Measurements from ENCODE around the gene EIPR1. TPM values are rescaled to one million over a fixed set of nuclear protein-coding genes. Genes with fewer than 3 reads are reported as not detected.

Gene EIPR1
- total RNA-seq, 1 experiment from 2014 or later, result 63.6 TPM

DNA sequence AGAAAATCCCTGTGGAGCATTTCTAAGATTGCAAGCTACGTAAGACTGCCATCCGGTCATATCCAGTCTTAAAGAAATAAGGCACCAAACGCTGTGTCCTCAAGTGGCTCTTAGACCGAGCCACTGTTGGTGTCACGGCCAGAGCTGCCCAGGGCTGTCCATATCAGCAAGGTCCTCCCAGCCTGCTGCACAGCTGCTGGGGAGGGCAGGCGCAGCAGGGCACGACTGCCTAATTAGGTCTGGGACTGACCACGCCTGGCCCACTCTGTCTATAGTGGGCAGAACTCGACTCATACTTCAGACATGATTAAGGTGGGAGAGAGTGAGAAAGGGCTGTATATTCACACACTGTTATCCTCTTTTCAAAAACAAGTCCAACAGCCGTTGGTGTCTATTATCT is 39.3 kb downstream of the EIPR1 start:
- H3K4me3 ChIP-seq, result no peak overlapping the region
- no peak overlapping the region for H3K27ac ChIP-seq
- no peaks in the 10 kb centered on the region for H3K27me3 ChIP-seq (replicated peaks)
- no peak for DNase-seq (ENCODE audit: low read depth in 1 of 2, low spot score in 2 of 2)
- H3K4me1 ChIP-seq (replicated peaks), result no peaks in the 10 kb centered on the region
- H3K36me3 ChIP-seq, result no peaks in the 10 kb centered on the region; the same call in 1 of the 2 replicates
- H3K9me3 ChIP-seq (replicated peaks), result no peaks in the 10 kb centered on the region

DNA sequence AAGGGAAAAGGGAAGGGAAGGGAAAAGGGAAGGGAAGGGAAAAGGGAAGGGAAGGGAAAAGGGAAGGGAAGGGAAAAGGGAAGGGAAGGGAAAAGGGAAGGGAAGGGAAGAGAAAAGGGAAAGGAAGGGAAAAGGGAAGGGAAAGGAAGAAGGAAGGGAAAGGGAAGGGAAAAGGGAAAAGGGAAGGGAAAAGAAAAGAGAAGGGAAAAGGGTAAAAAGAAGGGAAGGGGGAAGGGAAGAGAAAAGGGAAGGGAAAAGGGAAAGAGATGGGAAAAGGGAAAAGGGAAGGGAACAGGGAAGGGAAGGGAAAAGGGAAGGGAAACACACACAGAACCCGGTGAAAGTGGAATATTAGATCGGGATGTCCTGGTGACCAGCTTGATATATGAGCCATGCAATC is 40.8 kb downstream of the EIPR1 start:
- H3K4me3 ChIP-seq, result no peak overlapping the region
- H3K27me3 ChIP-seq (replicated peaks), result no peaks in the 10 kb centered on the region
- no peaks in the 10 kb centered on the region for H3K9me3 ChIP-seq (replicated peaks)
- H3K27ac ChIP-seq, result no peak overlapping the region
- no peak for DNase-seq (ENCODE audit: low read depth in 1 of 2, low spot score in 2 of 2)
- peaks cover 3% of the 10 kb centered on the region; the same call in 1 of the 2 replicates for H3K36me3 ChIP-seq
- H3K4me1 ChIP-seq (replicated peaks), result no peaks in the 10 kb centered on the region

DNA sequence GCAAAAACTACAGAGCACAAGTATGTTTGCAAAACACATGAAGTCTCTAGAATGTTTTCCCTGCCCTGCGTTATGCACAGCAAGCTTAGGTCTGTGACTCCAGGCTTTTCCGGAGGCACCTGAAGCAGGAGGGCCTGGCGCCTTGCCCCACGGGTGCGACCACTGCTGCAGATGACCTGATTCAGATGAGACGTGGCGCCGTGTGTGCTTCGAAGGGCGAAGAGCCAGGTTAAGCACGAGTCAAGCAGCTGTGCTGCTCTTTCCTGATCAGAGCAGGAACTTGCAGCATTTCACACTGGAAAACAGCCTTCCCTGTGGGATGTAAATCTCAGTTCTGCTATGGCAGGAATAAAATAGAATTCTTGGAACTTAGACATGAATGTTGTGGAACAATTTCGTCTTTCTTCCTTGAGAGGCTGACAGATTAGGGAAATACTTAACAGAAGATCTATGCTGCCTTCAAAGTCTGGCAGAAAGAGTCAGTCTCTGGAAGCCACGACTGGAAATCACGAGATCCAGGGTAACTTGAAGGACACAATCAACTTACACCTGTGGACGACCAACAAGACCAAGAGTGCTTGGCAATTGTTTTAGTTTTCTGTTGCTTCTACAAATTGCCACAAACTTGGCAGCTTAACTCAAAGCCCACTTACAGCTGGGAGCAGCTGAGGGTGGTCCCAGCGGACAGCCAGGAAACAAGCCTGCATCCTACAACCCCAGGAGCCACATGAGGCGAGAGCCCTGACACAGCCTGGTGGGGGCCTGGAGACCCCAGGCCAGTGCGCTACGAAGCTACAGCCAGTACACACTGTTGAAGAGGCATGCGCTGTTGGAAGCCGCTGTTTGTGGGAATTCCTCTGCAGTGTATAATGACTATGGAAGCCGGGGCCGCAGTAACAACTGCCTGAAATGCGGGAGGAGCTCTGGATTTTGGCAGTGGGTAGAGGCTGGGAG is 42.9 kb downstream of the EIPR1 start:
- no peaks in the 10 kb centered on the region for H3K9me3 ChIP-seq (replicated peaks)
- peaks cover 8% of the 10 kb centered on the region for H3K36me3 ChIP-seq
- H3K4me1 ChIP-seq (replicated peaks), result no peaks in the 10 kb centered on the region
- no peaks in the 10 kb centered on the region for H3K27me3 ChIP-seq (replicated peaks)
- no peak overlapping the region for H3K27ac ChIP-seq
- no peak for DNase-seq (ENCODE audit: low read depth in 1 of 2, low spot score in 2 of 2)
- no peak overlapping the region for H3K4me3 ChIP-seq

DNA sequence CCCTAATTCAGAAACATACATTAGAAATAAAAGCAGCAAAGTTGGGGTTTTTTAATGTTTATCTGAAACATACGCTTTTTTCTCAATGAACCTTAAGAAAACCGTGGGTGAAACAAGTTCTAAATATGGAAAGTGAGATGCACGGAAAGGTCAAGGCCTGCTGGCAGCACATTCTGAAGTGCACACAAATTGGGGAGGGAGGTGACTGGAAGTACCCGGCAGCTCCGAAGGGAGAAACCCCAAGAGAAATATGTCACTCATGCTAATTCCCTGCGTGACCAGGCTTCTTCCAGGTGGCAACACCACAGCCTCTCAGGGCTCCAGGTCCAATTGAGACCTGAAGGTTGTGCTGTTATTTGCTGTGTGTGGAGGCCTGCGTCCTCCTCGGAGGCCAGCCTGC is 45.5 kb downstream of the EIPR1 start:
- no peaks in the 10 kb centered on the region for H3K4me1 ChIP-seq (replicated peaks)
- H3K27ac ChIP-seq, result no peak overlapping the region
- no peaks in the 10 kb centered on the region for H3K27me3 ChIP-seq (replicated peaks)
- no peak overlapping the region for H3K4me3 ChIP-seq
- no peaks in the 10 kb centered on the region for H3K9me3 ChIP-seq (replicated peaks)
- peaks cover 8% of the 10 kb centered on the region for H3K36me3 ChIP-seq
- DNase-seq (ENCODE audit: low read depth in 1 of 2, low spot score in 2 of 2), result no peak

DNA sequence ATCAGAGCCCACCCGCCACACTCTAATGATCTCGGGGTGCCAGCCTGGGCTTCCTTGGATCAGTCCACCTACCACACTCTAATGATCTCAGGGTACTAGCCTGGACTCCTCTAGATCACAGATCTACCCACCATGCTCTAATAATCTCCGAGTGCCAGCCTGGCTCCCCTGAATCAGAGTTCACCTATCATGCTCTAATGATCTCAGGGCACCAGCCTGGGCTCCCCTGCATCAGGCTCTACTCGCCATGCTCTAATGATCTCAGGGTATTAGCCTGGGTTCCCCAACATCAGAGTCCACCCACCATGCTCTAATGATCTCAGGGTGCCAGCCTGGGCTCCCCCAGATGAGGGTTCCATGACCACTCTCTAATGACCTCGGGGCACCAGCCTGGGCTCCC is 48.1 kb downstream of the EIPR1 start:
- Histone ChIP-seq H3K4me3 (no peak overlapping the region), H3K9me3 (replicated peaks) (no peaks in the 10 kb centered on the region), H3K27me3 (replicated peaks) (no peaks in the 10 kb centered on the region), H3K4me1 (replicated peaks) (no peaks in the 10 kb centered on the region), H3K36me3 (peaks cover 8% of the 10 kb centered on the region), H3K27ac (no peak overlapping the region)
- DNase-seq (ENCODE audit: low read depth in 1 of 2, low spot score in 2 of 2), result no peak

DNA sequence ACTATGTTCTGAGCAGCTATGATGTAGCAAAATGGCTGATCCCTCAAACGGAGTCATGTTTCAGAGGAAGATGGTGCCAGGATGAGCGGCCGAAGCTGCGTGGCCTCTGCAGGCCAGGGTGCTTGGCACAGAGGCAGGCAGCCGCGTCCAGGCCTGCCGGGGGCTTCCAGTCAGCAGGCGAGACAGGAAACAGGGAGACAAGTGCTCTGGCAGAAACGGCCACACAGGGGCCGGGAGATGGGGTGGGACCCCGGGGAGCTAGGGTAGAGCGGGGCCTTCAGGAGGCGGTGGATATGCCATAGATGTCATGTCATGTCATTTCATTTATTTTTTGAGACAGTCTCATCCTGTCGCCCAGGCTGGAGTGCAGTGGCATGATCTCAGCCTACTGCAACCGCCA is 50.7 kb downstream of the EIPR1 start:
- peaks cover 6% of the 10 kb centered on the region; the same call in 1 of the 2 replicates for H3K36me3 ChIP-seq
- no peaks in the 10 kb centered on the region for H3K4me1 ChIP-seq (replicated peaks)
- H3K27me3 ChIP-seq (replicated peaks), result no peaks in the 10 kb centered on the region
- no peaks in the 10 kb centered on the region for H3K9me3 ChIP-seq (replicated peaks)
- H3K4me3 ChIP-seq, result no peak overlapping the region
- H3K27ac ChIP-seq, result no peak overlapping the region
- no peak for DNase-seq (ENCODE audit: low read depth in 1 of 2, low spot score in 2 of 2)

DNA sequence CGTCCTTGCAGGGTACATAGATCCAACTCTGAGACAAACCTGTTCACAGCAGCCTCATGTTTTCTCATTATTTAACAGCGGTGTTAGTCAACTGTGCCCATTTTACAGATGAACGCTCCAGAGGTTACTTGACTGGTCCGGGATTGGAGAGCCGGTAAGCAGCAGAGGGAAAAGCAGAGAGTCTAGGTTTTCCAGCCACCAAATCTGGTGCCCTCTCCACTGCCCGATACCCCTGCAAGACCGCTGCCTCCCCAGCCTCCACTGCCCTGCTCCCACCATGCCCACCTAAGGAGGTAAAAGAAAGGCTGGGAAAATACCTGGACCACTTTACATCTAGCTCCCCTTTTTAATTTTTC is 51.5 kb downstream of the EIPR1 start:
- H3K4me1 ChIP-seq (replicated peaks), result no peaks in the 10 kb centered on the region
- no peaks in the 10 kb centered on the region for H3K9me3 ChIP-seq (replicated peaks)
- peaks cover 6% of the 10 kb centered on the region; the same call in 1 of the 2 replicates for H3K36me3 ChIP-seq
- no peak for DNase-seq (ENCODE audit: low read depth in 1 of 2, low spot score in 2 of 2)
- H3K27ac ChIP-seq, result no peak overlapping the region
- no peaks in the 10 kb centered on the region for H3K27me3 ChIP-seq (replicated peaks)
- H3K4me3 ChIP-seq, result no peak overlapping the region

DNA sequence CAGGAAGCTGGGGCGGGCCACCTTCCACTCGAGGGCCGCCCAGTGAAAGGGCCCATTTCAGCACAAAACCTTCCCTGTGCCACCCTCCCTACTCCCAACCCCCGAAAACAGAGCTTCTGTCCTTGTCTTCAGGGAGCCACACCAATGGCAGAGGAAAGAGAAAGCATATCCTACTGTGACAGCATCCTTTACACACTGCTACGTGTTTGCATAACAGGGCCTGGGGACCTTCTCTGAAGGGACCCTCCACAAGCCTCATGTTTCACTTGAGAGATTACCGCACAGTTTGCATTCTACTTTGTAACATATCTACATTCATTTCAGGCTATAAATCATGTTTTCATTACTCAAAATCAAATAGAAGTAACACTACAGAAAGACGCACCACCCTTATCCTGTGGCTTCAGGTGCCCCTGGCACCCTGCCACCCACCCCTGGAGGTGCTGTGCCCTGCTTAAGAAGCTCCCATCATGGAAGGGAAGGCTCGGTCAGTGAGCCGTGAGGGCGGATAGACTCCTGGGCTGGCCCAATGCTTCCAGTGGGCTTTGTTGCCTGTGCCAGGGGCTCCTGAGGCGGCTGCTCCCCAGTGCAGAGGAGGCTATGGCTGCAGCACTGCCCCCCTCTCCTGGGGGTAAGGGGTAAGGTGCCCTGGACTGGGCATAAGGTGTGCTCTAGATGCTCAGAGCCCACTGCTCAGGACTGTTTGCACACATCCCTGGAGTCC is 52.0 kb downstream of the EIPR1 start:
- no peaks in the 10 kb centered on the region for H3K4me1 ChIP-seq (replicated peaks)
- peaks cover 4% of the 10 kb centered on the region; the same call in 1 of the 2 replicates for H3K36me3 ChIP-seq
- no peaks in the 10 kb centered on the region for H3K27me3 ChIP-seq (replicated peaks)
- DNase-seq (ENCODE audit: low read depth in 1 of 2, low spot score in 2 of 2), result no peak
- no peak overlapping the region for H3K27ac ChIP-seq
- H3K4me3 ChIP-seq, result no peak overlapping the region
- no peaks in the 10 kb centered on the region for H3K9me3 ChIP-seq (replicated peaks)

DNA sequence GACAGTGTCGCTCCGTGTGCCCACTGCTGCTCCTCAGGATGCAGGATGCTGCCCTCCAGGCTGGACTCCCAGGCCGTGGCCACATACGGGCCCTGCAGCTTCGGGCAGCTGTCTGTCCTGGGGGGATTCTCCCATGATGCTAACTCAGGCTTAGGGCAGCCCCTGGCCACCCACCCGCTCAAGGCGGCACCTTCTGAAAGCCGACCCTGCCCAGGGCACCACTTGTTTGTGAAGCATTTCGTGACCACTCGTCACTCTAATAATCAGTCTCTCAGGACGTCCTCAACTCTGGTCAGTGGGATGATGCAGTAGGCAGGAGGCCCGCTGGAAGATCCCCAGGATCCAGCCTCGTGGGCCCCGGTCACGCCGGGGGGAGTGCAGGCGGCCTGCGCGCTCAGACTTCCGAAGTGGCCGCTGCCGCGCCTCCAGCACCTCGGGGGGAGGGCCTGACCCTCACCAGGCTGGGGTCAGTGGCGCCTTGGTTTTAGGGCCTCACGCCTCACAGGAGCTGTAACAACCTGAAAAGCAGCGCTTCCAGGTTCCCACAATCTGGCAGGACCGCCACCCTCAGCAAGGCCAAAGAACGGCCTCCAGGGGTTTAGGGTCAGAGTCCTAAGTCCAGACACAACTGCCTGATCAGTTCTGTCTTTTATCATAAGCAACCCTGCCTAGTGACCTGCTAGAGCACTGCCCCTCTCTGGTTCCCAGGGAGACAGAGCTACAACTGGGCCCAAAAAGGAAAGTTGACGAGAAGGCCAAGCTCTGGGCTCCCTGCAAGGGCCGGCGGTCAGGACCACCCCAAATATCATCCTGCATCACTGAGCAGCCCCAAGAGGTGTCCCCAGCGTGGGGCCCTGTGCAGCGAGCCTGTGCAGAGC is 53.0 kb downstream of the EIPR1 start:
- H3K27me3 ChIP-seq (replicated peaks), result no peaks in the 10 kb centered on the region

DNA sequence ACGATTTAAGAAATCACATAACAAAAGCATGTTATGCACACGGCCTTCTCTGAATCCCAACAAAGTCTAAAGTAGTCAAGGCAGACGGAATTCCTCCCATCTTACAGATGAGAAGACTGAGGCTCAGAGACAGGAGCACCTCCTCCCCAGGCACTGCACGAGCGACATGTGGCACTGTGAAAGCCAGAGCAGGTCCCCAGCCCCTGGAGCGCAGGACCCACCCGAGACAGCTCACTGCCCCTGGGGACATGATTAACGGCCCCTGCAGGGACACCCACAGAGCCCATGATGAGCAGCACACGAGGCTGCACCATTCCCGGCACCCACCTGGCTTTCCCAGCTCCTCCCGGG is 53.6 kb downstream of the EIPR1 start:
- Histone ChIP-seq H3K27me3 (replicated peaks) (no peaks in the 10 kb centered on the region), H3K4me3 (no peak overlapping the region), H3K36me3 (no peaks in the 10 kb centered on the region), H3K4me1 (replicated peaks) (no peaks in the 10 kb centered on the region), H3K9me3 (replicated peaks) (no peaks in the 10 kb centered on the region), H3K27ac (no peak overlapping the region)
- DNase-seq (ENCODE audit: low read depth in 1 of 2, low spot score in 2 of 2), result no peak

More for the DNA sequence above, 53.0 kb downstream of the EIPR1 start:
- H3K4me1 ChIP-seq (replicated peaks), result no peaks in the 10 kb centered on the region
- H3K4me3 ChIP-seq, result no peak overlapping the region
- no peaks in the 10 kb centered on the region for H3K36me3 ChIP-seq
- H3K27ac ChIP-seq, result no peak overlapping the region
- no peaks in the 10 kb centered on the region for H3K9me3 ChIP-seq (replicated peaks)
- DNase-seq (ENCODE audit: low read depth in 1 of 2, low spot score in 2 of 2), result no peak

DNA sequence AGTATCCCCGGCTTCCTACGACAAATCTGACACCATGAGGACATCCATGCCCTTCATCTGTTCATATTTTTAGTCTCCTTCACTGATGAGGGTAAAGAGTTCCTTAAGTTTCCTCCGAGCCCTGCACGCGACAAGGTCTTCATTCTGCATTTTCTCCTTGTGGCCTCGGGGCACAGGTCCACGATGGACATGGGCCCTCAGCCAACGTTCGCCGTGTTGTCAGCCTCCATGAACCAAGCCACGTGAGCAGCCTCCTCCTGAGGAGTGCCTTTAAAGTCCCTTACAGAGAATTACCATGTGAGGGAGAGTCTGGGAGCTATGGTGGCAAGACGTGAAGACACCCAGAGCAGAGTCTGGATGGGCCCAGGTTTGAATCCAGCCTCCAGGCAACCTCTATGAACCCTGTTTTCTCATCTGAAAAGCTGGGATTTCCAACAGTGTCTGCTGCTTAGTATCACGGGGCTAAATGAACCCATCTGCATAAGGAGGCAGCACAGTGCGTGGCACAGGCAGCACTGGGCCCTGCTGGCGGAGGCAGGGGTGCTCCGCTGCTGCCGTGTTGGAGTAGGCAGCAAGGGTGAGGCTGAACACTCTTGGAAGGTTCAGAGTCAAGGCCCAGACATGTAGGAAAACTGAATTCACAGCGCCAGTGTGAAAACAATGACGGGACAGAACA is 54.1 kb downstream of the EIPR1 start:
- no peak overlapping the region for H3K27ac ChIP-seq
- H3K4me1 ChIP-seq (replicated peaks), result no peaks in the 10 kb centered on the region
- no peaks in the 10 kb centered on the region for H3K9me3 ChIP-seq (replicated peaks)
- no peak overlapping the region for H3K4me3 ChIP-seq
- H3K36me3 ChIP-seq, result no peaks in the 10 kb centered on the region
- no peaks in the 10 kb centered on the region for H3K27me3 ChIP-seq (replicated peaks)
- DNase-seq (ENCODE audit: low read depth in 1 of 2, low spot score in 2 of 2), result no peak

DNA sequence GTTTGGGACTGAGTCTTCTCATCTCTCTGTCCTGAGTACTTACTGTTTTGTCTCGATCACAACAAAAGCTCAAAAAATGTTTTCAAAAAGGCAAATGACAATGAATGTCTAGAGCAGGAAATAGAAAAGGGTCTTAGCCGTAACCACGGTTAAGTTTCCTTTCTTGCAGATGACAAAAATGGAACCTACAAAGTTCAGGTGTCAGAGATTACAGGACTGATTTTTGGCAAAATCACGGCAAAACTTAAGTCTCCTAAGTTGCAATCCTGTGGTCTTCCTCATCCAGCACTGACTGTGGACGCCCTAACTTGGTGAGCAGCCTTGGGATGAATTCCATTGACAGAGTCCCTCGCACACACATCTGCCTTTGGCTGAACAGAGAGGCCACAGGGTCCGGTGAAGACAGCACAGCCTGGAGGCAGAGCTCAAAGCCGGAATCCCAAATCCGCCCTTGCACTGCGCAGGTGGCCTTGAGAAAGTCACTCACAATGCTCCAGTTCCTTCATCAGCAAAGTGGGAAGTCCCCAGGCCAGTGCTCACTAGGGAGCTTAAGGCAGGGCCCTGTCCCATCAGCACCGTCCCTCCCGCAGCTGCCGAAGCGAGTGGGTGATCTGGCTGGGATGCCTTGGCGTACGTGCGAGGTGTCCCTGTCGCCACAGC is 55.2 kb downstream of the EIPR1 start:
- Histone ChIP-seq H3K9me3 (replicated peaks) (no peaks in the 10 kb centered on the region), H3K4me1 (replicated peaks) (no peaks in the 10 kb centered on the region), H3K36me3 (no peaks in the 10 kb centered on the region), H3K4me3 (no peak overlapping the region), H3K27me3 (replicated peaks) (no peaks in the 10 kb centered on the region), H3K27ac (no peak overlapping the region)
- no peak for DNase-seq (ENCODE audit: low read depth in 1 of 2, low spot score in 2 of 2)

DNA sequence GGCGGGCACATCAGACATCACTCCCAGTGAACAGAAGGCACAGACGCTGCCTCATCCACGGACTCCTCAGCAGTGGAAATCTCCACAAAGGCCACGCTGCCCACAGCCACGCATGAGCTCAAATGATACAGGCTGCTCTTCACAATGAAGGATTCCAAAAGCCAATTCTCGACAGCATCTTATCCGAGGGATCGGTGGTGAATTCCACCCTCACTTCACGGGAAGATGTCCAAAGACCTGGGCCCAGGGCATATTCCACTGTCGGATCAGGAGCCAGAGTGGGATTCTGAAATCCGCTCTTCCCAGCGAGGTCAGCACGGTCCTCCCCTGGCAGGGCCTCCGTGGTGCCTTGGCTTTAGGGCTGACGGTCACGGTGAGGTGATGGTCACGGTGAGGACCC is 55.8 kb downstream of the EIPR1 start:
- H3K27me3 ChIP-seq (replicated peaks), result no peaks in the 10 kb centered on the region
- no peak overlapping the region for H3K27ac ChIP-seq
- DNase-seq (ENCODE audit: low read depth in 1 of 2, low spot score in 2 of 2), result no peak

More for the DNA sequence above, 55.8 kb downstream of the EIPR1 start:
- Histone ChIP-seq H3K4me1 (replicated peaks) (no peaks in the 10 kb centered on the region), H3K36me3 (no peaks in the 10 kb centered on the region), H3K4me3 (no peak overlapping the region), H3K9me3 (replicated peaks) (no peaks in the 10 kb centered on the region)
